ENCODE results near the gene REXO4.

DNA sequence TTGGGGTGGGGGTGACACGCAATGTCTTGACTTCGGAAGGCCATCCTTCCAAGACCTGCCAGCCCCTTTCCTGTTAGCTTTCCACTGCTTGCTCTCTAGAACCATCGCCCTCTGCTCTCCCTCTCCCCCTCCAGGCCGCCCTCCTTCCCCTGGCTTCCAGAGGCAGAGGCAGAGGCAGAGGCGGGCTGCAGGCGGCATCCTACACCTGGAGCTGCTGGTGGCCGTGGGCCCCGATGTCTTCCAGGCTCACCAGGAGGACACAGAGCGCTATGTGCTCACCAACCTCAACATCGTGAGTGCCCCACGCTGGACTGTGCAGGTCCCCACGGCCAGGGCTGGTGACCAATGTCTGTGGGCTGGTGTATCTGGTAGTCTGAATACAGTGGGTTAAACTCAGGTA is 6.4 kb upstream of the REXO4 start:
- TF ChIP-seq CEBPB (IDR thresholded peaks at IDR 0.05; ENCODE audit: low read depth, low read length) (no peak), SMC3 (IDR thresholded peaks at IDR 0.05; ENCODE audit: low read depth, low read length) (no peak), POLR2A (IDR thresholded peaks at IDR 0.05; ENCODE audit: low read depth, low read length) (no peak), RAD21 (IDR thresholded peaks at IDR 0.05; ENCODE audit: low read length) (no peak), MAZ (IDR thresholded peaks at IDR 0.05; ENCODE audit: borderline replicate concordance, low read depth, low read length) (no peak), RCOR1 (IDR thresholded peaks at IDR 0.05; ENCODE audit: insufficient replicate concordance, low read length) (no peak), MXI1 (IDR thresholded peaks at IDR 0.05; ENCODE audit: borderline replicate concordance, low read depth, low read length) (no peak), MAFK (IDR thresholded peaks at IDR 0.05; ENCODE audit: low read depth, low read length) (no peak), BHLHE40 (IDR thresholded peaks at IDR 0.05; ENCODE audit: low read depth, low read length) (no peak), FOS (IDR thresholded peaks at IDR 0.05; ENCODE audit: low read depth, low read length) (no peak), RFX5 (IDR thresholded peaks at IDR 0.05; ENCODE audit: low read depth, low read length) (no peak)
- TF ChIP-seq, protein P1, sequence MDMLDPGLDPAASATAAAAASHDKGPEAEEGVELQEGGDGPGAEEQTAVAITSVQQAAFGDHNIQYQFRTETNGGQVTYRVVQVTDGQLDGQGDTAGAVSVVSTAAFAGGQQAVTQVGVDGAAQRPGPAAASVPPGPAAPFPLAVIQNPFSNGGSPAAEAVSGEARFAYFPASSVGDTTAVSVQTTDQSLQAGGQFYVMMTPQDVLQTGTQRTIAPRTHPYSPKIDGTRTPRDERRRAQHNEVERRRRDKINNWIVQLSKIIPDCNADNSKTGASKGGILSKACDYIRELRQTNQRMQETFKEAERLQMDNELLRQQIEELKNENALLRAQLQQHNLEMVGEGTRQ (IDR thresholded peaks at IDR 0.05; ENCODE audit: low read depth, low read length): no peak
- TF ChIP-seq, protein P2, sequence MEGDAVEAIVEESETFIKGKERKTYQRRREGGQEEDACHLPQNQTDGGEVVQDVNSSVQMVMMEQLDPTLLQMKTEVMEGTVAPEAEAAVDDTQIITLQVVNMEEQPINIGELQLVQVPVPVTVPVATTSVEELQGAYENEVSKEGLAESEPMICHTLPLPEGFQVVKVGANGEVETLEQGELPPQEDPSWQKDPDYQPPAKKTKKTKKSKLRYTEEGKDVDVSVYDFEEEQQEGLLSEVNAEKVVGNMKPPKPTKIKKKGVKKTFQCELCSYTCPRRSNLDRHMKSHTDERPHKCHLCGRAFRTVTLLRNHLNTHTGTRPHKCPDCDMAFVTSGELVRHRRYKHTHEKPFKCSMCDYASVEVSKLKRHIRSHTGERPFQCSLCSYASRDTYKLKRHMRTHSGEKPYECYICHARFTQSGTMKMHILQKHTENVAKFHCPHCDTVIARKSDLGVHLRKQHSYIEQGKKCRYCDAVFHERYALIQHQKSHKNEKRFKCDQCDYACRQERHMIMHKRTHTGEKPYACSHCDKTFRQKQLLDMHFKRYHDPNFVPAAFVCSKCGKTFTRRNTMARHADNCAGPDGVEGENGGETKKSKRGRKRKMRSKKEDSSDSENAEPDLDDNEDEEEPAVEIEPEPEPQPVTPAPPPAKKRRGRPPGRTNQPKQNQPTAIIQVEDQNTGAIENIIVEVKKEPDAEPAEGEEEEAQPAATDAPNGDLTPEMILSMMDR (conservative IDR thresholded peaks at IDR 0.05; ENCODE audit: low read depth, low read length): no peak
- TF ChIP-seq, protein P3, sequence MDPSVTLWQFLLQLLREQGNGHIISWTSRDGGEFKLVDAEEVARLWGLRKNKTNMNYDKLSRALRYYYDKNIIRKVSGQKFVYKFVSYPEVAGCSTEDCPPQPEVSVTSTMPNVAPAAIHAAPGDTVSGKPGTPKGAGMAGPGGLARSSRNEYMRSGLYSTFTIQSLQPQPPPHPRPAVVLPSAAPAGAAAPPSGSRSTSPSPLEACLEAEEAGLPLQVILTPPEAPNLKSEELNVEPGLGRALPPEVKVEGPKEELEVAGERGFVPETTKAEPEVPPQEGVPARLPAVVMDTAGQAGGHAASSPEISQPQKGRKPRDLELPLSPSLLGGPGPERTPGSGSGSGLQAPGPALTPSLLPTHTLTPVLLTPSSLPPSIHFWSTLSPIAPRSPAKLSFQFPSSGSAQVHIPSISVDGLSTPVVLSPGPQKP (IDR thresholded peaks at IDR 0.05; ENCODE audit: borderline replicate concordance, low read depth, low read length): no peak
